OCI-LY3 (cell line): ENCODE data around the gene SPCS2.

Experiments
- EZH2phosphoT487 ChIP-seq: fragments of 200-600 bp; shearing (Covaris generic); IDR thresholded peaks from 2 replicates; pipeline ENCODE4 v1.6.1; 2018; ENCODE audit warnings: antibody characterized with exemption, mixed run types, low read depth
- TF ChIP-seq, protein P1 (sequence below): fragments of 200-600, 300-600 bp; sonication (generic); IDR thresholded peaks from 2 replicates; pipeline ENCODE4 v1.5.1; 2014; ENCODE audit warnings: antibody characterized with exemption, low read length, low read depth

DNA sequence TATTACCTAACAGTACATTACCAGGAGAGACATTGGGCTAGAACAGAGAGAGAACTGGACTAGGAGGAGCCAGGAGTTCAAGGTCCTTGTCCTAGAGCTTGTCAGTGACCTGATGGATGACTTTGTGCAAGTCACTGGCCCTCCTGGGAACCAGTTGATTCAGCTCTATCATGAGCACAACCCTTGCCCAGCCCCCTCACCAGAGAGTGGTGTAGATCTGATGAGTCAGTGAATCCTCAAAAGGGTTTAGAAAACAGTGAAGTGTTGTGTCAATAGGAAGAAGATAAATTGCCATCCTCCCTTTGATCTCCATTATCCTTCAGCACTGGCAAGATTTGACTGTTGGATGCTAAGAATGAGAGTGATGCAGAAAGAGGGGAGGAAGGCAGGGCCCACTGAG lies 64.0 kb downstream of the SPCS2 start:
- TF ChIP-seq, protein P1, sequence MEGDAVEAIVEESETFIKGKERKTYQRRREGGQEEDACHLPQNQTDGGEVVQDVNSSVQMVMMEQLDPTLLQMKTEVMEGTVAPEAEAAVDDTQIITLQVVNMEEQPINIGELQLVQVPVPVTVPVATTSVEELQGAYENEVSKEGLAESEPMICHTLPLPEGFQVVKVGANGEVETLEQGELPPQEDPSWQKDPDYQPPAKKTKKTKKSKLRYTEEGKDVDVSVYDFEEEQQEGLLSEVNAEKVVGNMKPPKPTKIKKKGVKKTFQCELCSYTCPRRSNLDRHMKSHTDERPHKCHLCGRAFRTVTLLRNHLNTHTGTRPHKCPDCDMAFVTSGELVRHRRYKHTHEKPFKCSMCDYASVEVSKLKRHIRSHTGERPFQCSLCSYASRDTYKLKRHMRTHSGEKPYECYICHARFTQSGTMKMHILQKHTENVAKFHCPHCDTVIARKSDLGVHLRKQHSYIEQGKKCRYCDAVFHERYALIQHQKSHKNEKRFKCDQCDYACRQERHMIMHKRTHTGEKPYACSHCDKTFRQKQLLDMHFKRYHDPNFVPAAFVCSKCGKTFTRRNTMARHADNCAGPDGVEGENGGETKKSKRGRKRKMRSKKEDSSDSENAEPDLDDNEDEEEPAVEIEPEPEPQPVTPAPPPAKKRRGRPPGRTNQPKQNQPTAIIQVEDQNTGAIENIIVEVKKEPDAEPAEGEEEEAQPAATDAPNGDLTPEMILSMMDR = no peak
- no peak for TF ChIP-seq EZH2phosphoT487
